GM20431 (cell line): ENCODE measurements around the gene SSTR3.

ENCODE experiments used
- in situ Hi-C: fragments of 300-500 bp; cut with MseI, MboI; formaldehyde crosslinking; loops from one replicate; pipeline ENCODE4 v1.15.0; 2020; ENCODE audit warnings: low sequenced_read_pairs; ENCODE audit not compliant: unreplicated experiment

SSTR3 gene

GRCh38 chr22:37156686-37157435 is 55.4 kb downstream of the SSTR3 start:
- in situ Hi-C loops = no loop called here

GRCh38 chr22:37155971-37156370 is 56.3 kb downstream of the SSTR3 start:
- in situ Hi-C loops = no loop called here

- in situ Hi-C loops = no loop called here
Measured at GRCh38 chr22:37154925-37155712, 57.2 kb downstream of the SSTR3 start.
